Bronchial epithelial cell (primary cell): ENCODE measurements around the gene TRAPPC5. TPM values are rescaled to one million over a fixed set of nuclear protein-coding genes. Genes with fewer than 3 reads are reported as not detected.

Experiments
- DNase-seq: peaks from one replicate; pipeline ENCODE4 v3.0.0-alpha.2; 2010; ENCODE audit warnings: low read depth
- FAIRE-seq: peaks from 2 replicates; lab custom pipeline; 2011; peaks lifted over from hg19 to GRCh38; lab: Jason Lieb, UNC
- H3K27me3 ChIP-seq: 2 replicates; pipeline ENCODE4 v1.5.1; 2011; ENCODE audit warnings: low read length; ENCODE audit not compliant: control insufficient read depth, insufficient read depth
- H3K36me3 ChIP-seq: 2 replicates; pipeline ENCODE4 v1.5.1; 2011; ENCODE audit warnings: low read length; ENCODE audit not compliant: control insufficient read depth, insufficient read depth
- H3K4me3 ChIP-seq: 2 replicates; pipeline ENCODE4 v1.5.1; 2011; ENCODE audit warnings: mild to moderate bottlenecking, low read depth, low read length, control low read depth
- total RNA-seq: library from RNA; depleted of rRNA; stranded (reverse); fragments of >200 nt; gene quantifications from 2 replicates; pipeline ENCODE4 v1.2.1, GENCODE V29; 2014
- TF ChIP-seq, protein P1 (sequence below): IDR thresholded peaks from 2 replicates; pipeline ENCODE4 v1.5.1; 2011; ENCODE audit warnings: mild to moderate bottlenecking, moderate library complexity, low read length, control low read depth, inconsistent platforms; ENCODE audit not compliant: insufficient read depth, severe bottlenecking

The TRAPPC5 gene
- total RNA-seq, 1 donor from 2014 or later, result 29.2 TPM

DNA sequence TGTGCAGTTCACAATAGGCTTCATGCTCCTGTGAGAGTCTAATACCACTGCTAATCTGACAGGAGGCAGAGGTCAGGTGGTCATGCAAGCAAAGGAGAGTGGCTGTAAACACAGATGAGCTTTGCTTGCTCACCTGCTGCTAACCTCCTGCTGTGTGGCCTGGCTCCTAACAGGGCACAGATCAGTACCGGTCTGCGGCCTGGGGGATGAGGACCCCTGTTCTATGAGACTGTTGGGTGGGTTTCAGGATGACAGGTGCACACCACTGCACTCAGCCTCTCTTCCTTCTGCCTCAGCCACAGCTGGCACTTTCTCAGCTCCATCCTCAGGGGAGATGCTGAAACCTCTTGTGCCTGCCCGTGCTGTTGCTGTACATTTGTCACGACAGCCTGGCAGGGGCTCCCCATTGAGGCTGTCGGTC lies 41.6 kb downstream of the TRAPPC5 start:
- no peak for DNase-seq
- Histone ChIP-seq H3K4me3 (no peak overlapping the region), H3K36me3 (no peaks in the 10 kb centered on the region), H3K27me3 (no peaks in the 10 kb centered on the region)
- FAIRE-seq, result no peak
- TF ChIP-seq, protein P1, sequence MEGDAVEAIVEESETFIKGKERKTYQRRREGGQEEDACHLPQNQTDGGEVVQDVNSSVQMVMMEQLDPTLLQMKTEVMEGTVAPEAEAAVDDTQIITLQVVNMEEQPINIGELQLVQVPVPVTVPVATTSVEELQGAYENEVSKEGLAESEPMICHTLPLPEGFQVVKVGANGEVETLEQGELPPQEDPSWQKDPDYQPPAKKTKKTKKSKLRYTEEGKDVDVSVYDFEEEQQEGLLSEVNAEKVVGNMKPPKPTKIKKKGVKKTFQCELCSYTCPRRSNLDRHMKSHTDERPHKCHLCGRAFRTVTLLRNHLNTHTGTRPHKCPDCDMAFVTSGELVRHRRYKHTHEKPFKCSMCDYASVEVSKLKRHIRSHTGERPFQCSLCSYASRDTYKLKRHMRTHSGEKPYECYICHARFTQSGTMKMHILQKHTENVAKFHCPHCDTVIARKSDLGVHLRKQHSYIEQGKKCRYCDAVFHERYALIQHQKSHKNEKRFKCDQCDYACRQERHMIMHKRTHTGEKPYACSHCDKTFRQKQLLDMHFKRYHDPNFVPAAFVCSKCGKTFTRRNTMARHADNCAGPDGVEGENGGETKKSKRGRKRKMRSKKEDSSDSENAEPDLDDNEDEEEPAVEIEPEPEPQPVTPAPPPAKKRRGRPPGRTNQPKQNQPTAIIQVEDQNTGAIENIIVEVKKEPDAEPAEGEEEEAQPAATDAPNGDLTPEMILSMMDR, result no peak

DNA sequence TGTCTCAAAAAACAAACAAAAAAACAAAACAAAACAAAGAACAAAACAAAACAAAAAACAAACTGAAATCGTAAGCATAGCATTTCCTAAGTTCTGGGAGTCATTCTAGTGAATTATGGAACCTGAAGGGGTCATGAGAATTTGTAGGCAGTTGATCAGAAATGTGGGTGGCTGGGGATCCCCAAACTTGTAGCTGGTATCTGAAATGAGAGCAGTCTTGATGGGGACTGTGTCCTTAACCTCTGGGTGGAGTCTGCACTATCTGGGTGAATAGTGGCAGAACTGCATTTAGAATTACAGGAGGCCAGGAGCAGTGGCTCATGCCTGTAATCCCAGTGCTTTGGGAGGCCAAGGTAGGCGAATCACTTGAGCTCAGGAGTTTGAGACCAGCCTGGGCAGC lies 45.2 kb downstream of the TRAPPC5 start:
- TF ChIP-seq, protein P1, result no peak
- Histone ChIP-seq H3K4me3 (no peak overlapping the region), H3K27me3 (peaks cover 7% of the 10 kb centered on the region), H3K36me3 (no peaks in the 10 kb centered on the region)
- DNase-seq (no peak), FAIRE-seq (no peak)

DNA sequence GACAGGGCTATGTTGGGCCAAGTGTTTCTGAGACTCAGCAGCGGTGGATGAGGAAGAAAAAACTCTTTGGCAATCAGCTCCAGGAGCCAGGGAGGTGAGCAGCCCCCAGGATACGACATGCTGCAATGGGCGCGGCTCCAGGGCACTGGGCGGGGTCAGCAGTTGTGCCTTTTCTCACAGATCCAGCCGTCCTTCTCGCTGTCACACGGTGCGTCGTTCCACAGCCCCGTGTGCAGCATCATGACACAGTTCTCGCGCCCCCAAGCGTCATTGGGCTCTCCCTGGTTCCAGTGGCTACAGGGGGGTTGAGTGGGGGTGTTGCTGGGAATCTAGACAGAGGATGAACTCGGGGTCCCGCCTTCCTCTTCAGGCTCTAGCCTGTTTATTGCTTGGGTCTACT lies 48.6 kb downstream of the TRAPPC5 start:
- FAIRE-seq, result no peak
- Histone ChIP-seq H3K27me3 (peaks cover 7% of the 10 kb centered on the region), H3K4me3 (no peak overlapping the region), H3K36me3 (no peaks in the 10 kb centered on the region)
- no peak for DNase-seq
- TF ChIP-seq, protein P1, result no peak

DNA sequence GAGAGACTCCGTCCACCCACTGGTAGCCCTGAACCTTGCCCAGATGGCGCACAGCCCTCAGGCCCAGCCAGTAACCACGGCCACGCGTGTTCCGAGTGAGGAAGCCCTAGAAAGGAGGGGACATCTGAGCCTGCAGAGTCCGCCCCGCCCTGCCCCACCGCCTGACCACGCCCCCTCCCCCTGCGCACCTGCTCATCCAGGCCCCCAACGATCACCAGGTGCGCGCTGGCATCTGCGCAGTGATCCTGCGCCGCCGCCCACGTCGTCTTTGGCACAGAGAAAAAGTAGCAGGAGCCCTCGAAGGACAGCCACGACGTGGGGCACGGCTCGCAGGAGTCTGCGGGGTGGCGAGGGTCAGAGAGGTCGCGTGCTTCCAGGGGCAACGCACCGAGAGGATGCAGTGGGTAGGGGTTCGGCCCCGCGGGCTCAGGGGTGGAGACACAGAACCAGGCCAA lies 49.2 kb downstream of the TRAPPC5 start:
- FAIRE-seq (no peak), DNase-seq (no peak)
- peaks cover 7% of the 10 kb centered on the region for H3K27me3 ChIP-seq
- H3K36me3 ChIP-seq, result no peaks in the 10 kb centered on the region
- H3K4me3 ChIP-seq, result no peak overlapping the region
- TF ChIP-seq, protein P1, result no peak

DNA sequence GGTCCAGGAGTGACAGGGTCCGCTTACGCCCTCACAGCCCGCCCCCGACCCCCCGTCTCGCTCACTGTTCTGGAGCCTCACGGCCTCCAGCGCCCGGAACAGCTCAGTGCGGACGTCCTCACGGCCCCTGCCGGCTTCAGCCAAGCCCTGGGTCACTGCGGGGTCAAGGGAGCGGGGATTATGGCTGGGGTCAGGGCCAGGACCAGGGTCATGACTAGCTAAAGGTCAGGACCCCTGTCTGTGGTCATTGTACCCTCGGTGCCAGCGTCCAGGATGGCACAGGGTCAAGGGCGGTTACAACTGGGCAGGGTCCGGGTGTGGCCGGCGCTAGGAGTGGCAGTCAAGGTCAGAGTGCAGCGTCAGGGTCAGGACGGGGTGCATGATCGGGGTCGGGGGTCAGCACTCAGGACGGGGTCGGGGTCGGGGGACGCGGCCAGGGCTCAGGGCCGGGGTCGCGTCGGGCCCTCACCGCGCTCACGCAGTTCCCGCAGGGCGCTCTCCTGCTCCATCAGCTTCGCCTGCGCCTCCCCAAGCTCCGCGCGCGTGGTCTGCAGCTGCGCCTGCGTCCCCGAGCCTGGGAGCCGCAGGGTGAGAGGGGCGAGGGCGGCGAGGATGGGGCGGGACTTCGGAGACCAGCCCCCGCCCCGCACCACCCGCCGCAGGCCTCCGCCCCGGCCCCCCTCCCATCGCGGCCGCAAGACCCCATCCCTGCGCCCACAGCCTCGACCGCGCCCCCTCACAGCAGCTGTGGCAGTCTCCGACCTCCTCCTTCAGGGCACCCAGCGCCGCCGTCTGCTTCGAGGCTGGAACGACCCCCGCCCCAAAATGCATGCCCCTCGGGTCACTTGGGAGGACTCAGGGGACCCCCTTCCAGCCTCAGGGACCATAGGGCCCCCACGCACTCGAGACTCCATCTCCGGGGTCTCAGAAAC lies 49.9 kb downstream of the TRAPPC5 start:
- Histone ChIP-seq H3K27me3 (peaks cover 7% of the 10 kb centered on the region), H3K36me3 (no peaks in the 10 kb centered on the region), H3K4me3 (no peak overlapping the region)
- FAIRE-seq (no peak), DNase-seq (no peak)
- TF ChIP-seq, protein P1, result no peak
